Glutamatergic neuron (in vitro differentiated cells): Measurements from ENCODE around the gene TDRD3. TPM values are rescaled to one million over a fixed set of nuclear protein-coding genes. Genes with fewer than 3 reads are reported as not detected.

Source experiments
- DNase-seq: peaks from one replicate; pipeline ENCODE4 v3.0.0; 2022
- H3K27ac Mint-ChIP-seq: one replicate; pipeline ENCODE4 v1.8.0; 2020; ENCODE audit warnings: mild to moderate bottlenecking, mixed read lengths, inconsistent platforms; ENCODE audit not compliant: unreplicated experiment
- H3K27me3 Mint-ChIP-seq: one replicate; pipeline ENCODE4 v1.8.0; 2020; ENCODE audit warnings: mild to moderate bottlenecking, moderate library complexity, mixed read lengths, inconsistent platforms; ENCODE audit not compliant: unreplicated experiment
- H3K36me3 Mint-ChIP-seq: one replicate; pipeline ENCODE4 v1.8.0; 2020; ENCODE audit warnings: mild to moderate bottlenecking, mixed read lengths, inconsistent platforms; ENCODE audit not compliant: unreplicated experiment
- H3K4me1 Mint-ChIP-seq: one replicate; pipeline ENCODE4 v1.8.0; 2020; ENCODE audit warnings: mild to moderate bottlenecking, low read depth, mixed read lengths, inconsistent platforms; ENCODE audit not compliant: unreplicated experiment
- H3K4me3 Mint-ChIP-seq: one replicate; pipeline ENCODE4 v1.8.0; 2020; ENCODE audit warnings: mild to moderate bottlenecking, mixed read lengths, inconsistent platforms; ENCODE audit not compliant: unreplicated experiment
- H3K9me3 Mint-ChIP-seq: one replicate; pipeline ENCODE4 v1.8.0; 2020; ENCODE audit warnings: mild to moderate bottlenecking, moderate library complexity, mixed read lengths, inconsistent platforms; ENCODE audit not compliant: unreplicated experiment
- total RNA-seq: library from RNA; stranded (reverse); fragmentation: NEBNext Ultra II Directional; extraction: Animal tissue kit (Norgen Biotek cat#: 25700); gene quantifications from one replicate; pipeline ENCODE4 v1.2.1, GENCODE V29; 2021; ENCODE audit not compliant: unreplicated experiment
- TF ChIP-seq, protein P1 (sequence below): fragments of 200-600 bp; sonication (generic); IDR thresholded peaks from one replicate; pipeline ENCODE4 v1.5.0; 2021; ENCODE audit not compliant: partially characterized antibody, unreplicated experiment

TDRD3 gene
- total RNA-seq, 1 donor from 2014 or later: 15.8 TPM

DNA sequence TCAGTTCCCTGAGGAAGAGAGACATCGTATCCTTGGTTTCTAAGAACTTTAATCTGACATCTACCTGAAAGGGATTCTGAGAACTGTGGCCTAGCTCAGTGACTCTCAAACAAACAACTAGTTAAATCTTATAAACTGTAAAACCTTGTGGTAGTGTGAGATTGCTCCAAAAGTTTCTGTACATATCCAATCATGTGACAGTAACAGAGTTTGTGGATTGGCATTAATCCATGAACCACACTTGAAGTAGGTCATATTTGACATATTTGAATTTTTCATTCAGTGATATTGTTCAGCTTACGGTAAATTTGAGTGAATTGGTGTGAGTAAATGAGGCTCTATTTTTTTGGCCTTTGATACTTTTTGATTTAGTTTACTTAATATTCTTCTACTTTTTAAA lies 15.0 kb downstream of the TDRD3 start:
- no peaks in the 10 kb centered on the region for H3K27me3 Mint-ChIP-seq
- H3K27ac Mint-ChIP-seq: no peak overlapping the region
- H3K9me3 Mint-ChIP-seq: no peaks in the 10 kb centered on the region
- no peaks in the 10 kb centered on the region for H3K4me1 Mint-ChIP-seq
- TF ChIP-seq, protein P1, sequence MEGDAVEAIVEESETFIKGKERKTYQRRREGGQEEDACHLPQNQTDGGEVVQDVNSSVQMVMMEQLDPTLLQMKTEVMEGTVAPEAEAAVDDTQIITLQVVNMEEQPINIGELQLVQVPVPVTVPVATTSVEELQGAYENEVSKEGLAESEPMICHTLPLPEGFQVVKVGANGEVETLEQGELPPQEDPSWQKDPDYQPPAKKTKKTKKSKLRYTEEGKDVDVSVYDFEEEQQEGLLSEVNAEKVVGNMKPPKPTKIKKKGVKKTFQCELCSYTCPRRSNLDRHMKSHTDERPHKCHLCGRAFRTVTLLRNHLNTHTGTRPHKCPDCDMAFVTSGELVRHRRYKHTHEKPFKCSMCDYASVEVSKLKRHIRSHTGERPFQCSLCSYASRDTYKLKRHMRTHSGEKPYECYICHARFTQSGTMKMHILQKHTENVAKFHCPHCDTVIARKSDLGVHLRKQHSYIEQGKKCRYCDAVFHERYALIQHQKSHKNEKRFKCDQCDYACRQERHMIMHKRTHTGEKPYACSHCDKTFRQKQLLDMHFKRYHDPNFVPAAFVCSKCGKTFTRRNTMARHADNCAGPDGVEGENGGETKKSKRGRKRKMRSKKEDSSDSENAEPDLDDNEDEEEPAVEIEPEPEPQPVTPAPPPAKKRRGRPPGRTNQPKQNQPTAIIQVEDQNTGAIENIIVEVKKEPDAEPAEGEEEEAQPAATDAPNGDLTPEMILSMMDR: no peak
- H3K4me3 Mint-ChIP-seq: no peak overlapping the region
- H3K36me3 Mint-ChIP-seq: peaks cover 6% of the 10 kb centered on the region
- DNase-seq: no peak

DNA sequence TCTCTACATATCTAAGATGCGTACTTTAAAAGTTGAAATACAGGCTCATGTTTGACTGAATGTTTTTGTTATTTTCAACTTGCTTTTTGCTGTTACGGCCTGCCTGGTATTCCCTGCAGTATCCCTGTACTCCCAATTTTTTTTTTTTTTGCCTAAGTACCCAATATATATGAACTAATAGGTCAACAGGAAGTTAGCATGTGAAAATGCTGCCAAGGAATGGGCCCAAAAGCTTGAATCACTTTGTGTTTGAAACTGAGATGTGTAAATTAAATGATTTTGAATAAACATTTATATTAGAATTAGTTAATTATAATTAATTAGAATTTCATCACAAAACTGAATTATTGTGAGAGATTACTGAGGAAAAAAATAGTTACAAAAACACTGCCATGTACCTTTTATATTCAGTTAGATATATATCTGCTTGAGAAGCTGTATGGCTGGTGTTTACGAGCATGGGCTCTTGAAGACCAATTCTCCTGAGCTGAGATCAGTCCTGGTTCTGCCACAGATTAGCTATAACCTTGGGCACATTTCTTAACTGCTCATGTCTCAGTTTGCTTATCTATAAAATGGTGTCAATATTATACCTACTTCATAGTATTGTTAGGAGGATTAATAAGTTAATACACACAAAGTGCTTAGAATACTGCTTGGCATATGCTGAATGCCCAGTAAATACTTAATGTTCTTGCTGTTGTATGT lies 16.0 kb downstream of the TDRD3 start:
- no peaks in the 10 kb centered on the region for H3K9me3 Mint-ChIP-seq
- no peaks in the 10 kb centered on the region for H3K4me1 Mint-ChIP-seq
- no peak for DNase-seq
- TF ChIP-seq, protein P1: no peak
- no peak overlapping the region for H3K27ac Mint-ChIP-seq
- H3K36me3 Mint-ChIP-seq: peaks cover 2% of the 10 kb centered on the region
- no peak overlapping the region for H3K4me3 Mint-ChIP-seq
- no peaks in the 10 kb centered on the region for H3K27me3 Mint-ChIP-seq

DNA sequence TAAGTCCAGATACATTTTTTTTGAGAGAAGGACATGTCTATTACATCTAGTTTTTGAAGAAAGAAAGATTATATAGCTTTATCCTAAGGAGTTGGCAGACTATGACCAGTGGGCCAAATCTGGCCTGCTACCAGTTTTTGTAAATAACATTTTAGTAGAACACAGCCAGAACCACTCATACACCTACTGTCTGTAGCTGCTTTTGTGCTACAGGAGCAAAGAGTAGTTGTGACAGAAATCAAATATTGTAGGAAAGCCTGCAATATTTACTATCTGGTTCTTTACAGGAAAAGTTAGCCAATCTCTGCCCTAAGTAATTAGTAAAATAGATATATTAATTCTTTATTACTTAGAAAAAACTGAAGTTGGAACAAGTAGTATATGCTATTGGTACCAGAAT lies 17.2 kb downstream of the TDRD3 start:
- H3K36me3 Mint-ChIP-seq: no peaks in the 10 kb centered on the region
- no peaks in the 10 kb centered on the region for H3K27me3 Mint-ChIP-seq
- no peak overlapping the region for H3K27ac Mint-ChIP-seq
- no peaks in the 10 kb centered on the region for H3K9me3 Mint-ChIP-seq
- no peaks in the 10 kb centered on the region for H3K4me1 Mint-ChIP-seq
- DNase-seq: no peak
- TF ChIP-seq, protein P1: no peak
- no peak overlapping the region for H3K4me3 Mint-ChIP-seq

DNA sequence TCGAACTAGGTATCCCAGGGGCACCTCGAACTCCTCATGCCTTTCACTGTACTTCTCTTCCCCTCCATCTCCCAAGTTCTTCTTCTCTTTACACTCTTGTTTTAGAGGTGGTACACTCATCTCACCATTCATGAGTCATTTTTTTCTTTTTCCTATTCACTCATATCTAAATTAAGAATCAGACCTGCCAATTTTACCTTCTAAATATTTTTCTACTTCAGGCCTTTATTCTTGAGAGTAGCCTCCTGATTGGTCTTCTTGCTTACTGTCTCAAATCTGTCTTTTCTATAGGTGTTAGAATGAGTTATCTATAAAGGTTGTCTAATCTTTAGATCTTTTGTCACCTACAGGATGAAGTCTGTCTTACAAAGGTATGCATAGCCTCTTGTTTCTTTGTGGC lies 20.7 kb downstream of the TDRD3 start:
- Mint-ChIP-seq H3K4me3 (no peak overlapping the region), H3K27me3 (no peaks in the 10 kb centered on the region), H3K9me3 (no peaks in the 10 kb centered on the region), H3K36me3 (no peaks in the 10 kb centered on the region), H3K27ac (no peak overlapping the region), H3K4me1 (no peaks in the 10 kb centered on the region)
- DNase-seq: no peak
- TF ChIP-seq, protein P1: no peak

DNA sequence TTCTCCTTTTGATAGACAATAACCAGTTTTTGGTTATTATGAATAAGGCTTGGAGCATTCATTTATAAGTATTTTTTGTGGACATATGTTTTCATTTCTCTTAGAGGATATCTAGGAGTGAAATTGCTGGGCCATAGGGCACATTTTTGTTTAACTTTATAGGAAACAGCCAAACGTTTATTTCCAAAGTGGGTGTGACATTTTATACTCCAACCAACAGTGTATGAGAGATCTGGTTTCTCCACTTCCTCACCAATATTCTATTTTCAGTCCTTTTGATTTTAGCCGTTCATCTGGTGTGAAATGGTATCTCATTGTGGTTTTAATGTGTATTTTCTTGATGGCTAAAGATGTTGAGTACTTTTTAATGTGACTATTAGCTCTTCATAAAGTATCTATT lies 21.9 kb downstream of the TDRD3 start:
- H3K9me3 Mint-ChIP-seq: peaks cover 1% of the 10 kb centered on the region
- TF ChIP-seq, protein P1: no peak
- no peak overlapping the region for H3K27ac Mint-ChIP-seq
- H3K27me3 Mint-ChIP-seq: no peaks in the 10 kb centered on the region
- no peak for DNase-seq
- H3K4me3 Mint-ChIP-seq: no peak overlapping the region
- H3K4me1 Mint-ChIP-seq: no peaks in the 10 kb centered on the region
- H3K36me3 Mint-ChIP-seq: no peaks in the 10 kb centered on the region
